ENCODE results near the gene SHD.

GRCh38 chr19:4328243-4328990 is 49.4 kb downstream of the SHD start:
- TF ChIP-seq ESRRG (CRISPR knock-in tag; IDR thresholded peaks at IDR 0.05) (no peak), TSHZ2 (CRISPR knock-in tag; IDR thresholded peaks at IDR 0.05) (no peak), BACH2 (CRISPR knock-in tag; IDR thresholded peaks at IDR 0.05; ENCODE audit: borderline replicate concordance) (no peak), PATZ1 (CRISPR knock-in tag; IDR thresholded peaks at IDR 0.05; ENCODE audit: borderline replicate concordance) (no peak), ZC3H10 (CRISPR knock-in tag; IDR thresholded peaks at IDR 0.05) (no peak), ZFP3 (CRISPR knock-in tag; IDR thresholded peaks at IDR 0.05) (no peak), ZFP30 (CRISPR knock-in tag; IDR thresholded peaks at IDR 0.05) (no peak), SNAI2 (CRISPR knock-in tag; IDR thresholded peaks at IDR 0.05) (no peak), ISL1 (CRISPR knock-in tag; IDR thresholded peaks at IDR 0.05) (no peak), TCF4 (CRISPR knock-in tag; IDR thresholded peaks at IDR 0.05; ENCODE audit: borderline replicate concordance) (no peak)
